ENCODE results near the gene CYP4A22.
"Not testable (repeated sequence)": the region's sequence is repeated elsewhere in the genome, so short reads cannot be mapped to it uniquely, and the experiment has no call there.

The CYP4A22 gene

GRCh38 chr1:47192458-47193384 lies 55.5 kb downstream of the CYP4A22 start:
- DNase-seq (ENCODE audit: low read depth): peak; percentile 76
- H3K4me3 ChIP-seq (ENCODE audit: low read depth, low read length): no peak overlapping the region
- TF ChIP-seq MYC (IDR thresholded peaks at IDR 0.05; ENCODE audit: low read depth, low read length): no peak
- peak; percentile 96 for TF ChIP-seq CTCF (IDR thresholded peaks at IDR 0.05; ENCODE audit: low read depth, low read length)

- not testable (repeated sequence) for H3K4me3 ChIP-seq (ENCODE audit: low read depth, low read length); DNase-seq (ENCODE audit: low read depth)
Observed at GRCh38 chr1:47193496-47193895, 56.3 kb downstream of the CYP4A22 start.

- no peak for DNase-seq (ENCODE audit: low read depth)
- H3K4me3 ChIP-seq (ENCODE audit: low read depth, low read length): no peak overlapping the region
- no peak for TF ChIP-seq CTCF (IDR thresholded peaks at IDR 0.05; ENCODE audit: low read depth, low read length)
- no peak for TF ChIP-seq MYC (IDR thresholded peaks at IDR 0.05; ENCODE audit: low read depth, low read length)
- no peak for TF ChIP-seq POLR2A (IDR thresholded peaks at IDR 0.05; ENCODE audit: extremely low read depth, insufficient read length)
- no peak for TF ChIP-seq MAX (IDR thresholded peaks at IDR 0.05; ENCODE audit: low read depth, low read length)
Observed at GRCh38 chr1:47194311-47194710, 57.1 kb downstream of the CYP4A22 start.

GRCh38 chr1:47195981-47196380 lies 58.7 kb downstream of the CYP4A22 start:
- not testable (repeated sequence) for H3K4me3 ChIP-seq (ENCODE audit: low read depth, low read length); DNase-seq (ENCODE audit: low read depth)

GRCh38 chr1:47196622-47197021 lies 59.4 kb downstream of the CYP4A22 start:
- no peak overlapping the region for H3K4me3 ChIP-seq (ENCODE audit: low read depth, low read length)
- no peak for TF ChIP-seq POLR2A (IDR thresholded peaks at IDR 0.05; ENCODE audit: extremely low read depth, insufficient read length)
- TF ChIP-seq CTCF (IDR thresholded peaks at IDR 0.05; ENCODE audit: low read depth, low read length): no peak
- TF ChIP-seq MYC (IDR thresholded peaks at IDR 0.05; ENCODE audit: low read depth, low read length): no peak
- no peak for TF ChIP-seq MAX (IDR thresholded peaks at IDR 0.05; ENCODE audit: low read depth, low read length)
- no peak for DNase-seq (ENCODE audit: low read depth)

GRCh38 chr1:47198214-47198613 lies 61.0 kb downstream of the CYP4A22 start:
- DNase-seq (ENCODE audit: low read depth): no peak
- no peak overlapping the region for H3K4me3 ChIP-seq (ENCODE audit: low read depth, low read length)
- TF ChIP-seq MAX (IDR thresholded peaks at IDR 0.05; ENCODE audit: low read depth, low read length) (no peak), MYC (IDR thresholded peaks at IDR 0.05; ENCODE audit: low read depth, low read length) (no peak), CTCF (IDR thresholded peaks at IDR 0.05; ENCODE audit: low read depth, low read length) (no peak), POLR2A (IDR thresholded peaks at IDR 0.05; ENCODE audit: extremely low read depth, insufficient read length) (no peak)
